ENCODE data around the gene CHST7.
A peak's percentile ranks its signal among the peaks of the same experiment; 100 is the strongest.

CHST7 gene

GRCh38 chrX:46580613-46581012 lies 7.0 kb downstream of the CHST7 start:
- TF ChIP-seq CTCF (IDR thresholded peaks at IDR 0.05; ENCODE audit: insufficient read depth, low read depth, low read length, missing control alignments) = no peak
- H3K4me3 ChIP-seq (ENCODE audit: low read depth, low read length) = no peak overlapping the region
- DNase-seq (ENCODE audit: low read depth) = peak; percentile 32

GRCh38 chrX:46582325-46582724 lies 8.8 kb downstream of the CHST7 start:
- TF ChIP-seq CTCF (IDR thresholded peaks at IDR 0.05; ENCODE audit: insufficient read depth, low read depth, low read length, missing control alignments) = no peak

GRCh38 chrX:46582966-46583365 lies 9.4 kb downstream of the CHST7 start:
- no peak for TF ChIP-seq CTCF (IDR thresholded peaks at IDR 0.05; ENCODE audit: insufficient read depth, low read depth, low read length, missing control alignments)
- DNase-seq (ENCODE audit: low read depth) = no peak
- H3K4me3 ChIP-seq (ENCODE audit: low read depth, low read length) = no peak overlapping the region

More at GRCh38 chrX:46582325-46582724, 8.8 kb downstream of the CHST7 start:
- no peak for DNase-seq (ENCODE audit: low read depth)
- H3K4me3 ChIP-seq (ENCODE audit: low read depth, low read length) = no peak overlapping the region

GRCh38 chrX:46584736-46585135 lies 11.2 kb downstream of the CHST7 start:
- no peak for TF ChIP-seq CTCF (IDR thresholded peaks at IDR 0.05; ENCODE audit: insufficient read depth, low read depth, low read length, missing control alignments)
- no peak for DNase-seq (ENCODE audit: low read depth)

GRCh38 chrX:46587158-46587557 lies 13.6 kb downstream of the CHST7 start:
- DNase-seq (ENCODE audit: low read depth) = peak; percentile 63
- no peak overlapping the region for H3K4me3 ChIP-seq (ENCODE audit: low read depth, low read length)
- no peak for TF ChIP-seq CTCF (IDR thresholded peaks at IDR 0.05; ENCODE audit: insufficient read depth, low read depth, low read length, missing control alignments)

More at GRCh38 chrX:46584736-46585135, 11.2 kb downstream of the CHST7 start:
- no peak overlapping the region for H3K4me3 ChIP-seq (ENCODE audit: low read depth, low read length)

GRCh38 chrX:46587753-46588171 lies 14.2 kb downstream of the CHST7 start:
- TF ChIP-seq CTCF (IDR thresholded peaks at IDR 0.05; ENCODE audit: insufficient read depth, low read depth, low read length, missing control alignments) = no peak
- no peak for DNase-seq (ENCODE audit: low read depth)
- H3K4me3 ChIP-seq (ENCODE audit: low read depth, low read length) = no peak overlapping the region

- TF ChIP-seq CTCF (IDR thresholded peaks at IDR 0.05; ENCODE audit: insufficient read depth, low read depth, low read length, missing control alignments) = no peak
- DNase-seq (ENCODE audit: low read depth) = no peak
- H3K4me3 ChIP-seq (ENCODE audit: low read depth, low read length) = no peak overlapping the region
Measured at GRCh38 chrX:46588263-46588662, 14.7 kb downstream of the CHST7 start.

Data from GM12865 (cell line).